H4 (cell line): ENCODE measurements around the gene KATNA1. TPM values are rescaled to one million over a fixed set of nuclear protein-coding genes. Genes with fewer than 3 reads are reported as not detected.
"Not testable (repeated sequence)": the region's sequence is repeated elsewhere in the genome, so short reads cannot be mapped to it uniquely, and the experiment has no call there.

Experiments
- DNase-seq: peaks from one replicate; pipeline ENCODE4 v3.0.0-alpha.2; 2015; ENCODE audit warnings: low spot score
- total RNA-seq: library from RNA; depleted of rRNA; stranded (reverse); fragments of >200 nt; shearing (Covaris generic); gene quantifications from 2 replicates; pipeline ENCODE4 v1.2.3, GENCODE V29; 2014; rRNA removed

The KATNA1 gene
- 11.8 and 15.3 TPM in 2 replicates for total RNA-seq

GRCh38 chr6:149648148-149649145, at the start of gene KATNA1:
KATNA1 (minus strand) TSS chr6:149648714; CDS start chr6:149638547, 10,167 bp downstream.
- DNase-seq: peak; percentile 68

GRCh38 chr6:149698175-149698574, 49.7 kb upstream of the KATNA1 start:
- no peak for DNase-seq

GRCh38 chr6:149696901-149697300, 48.4 kb upstream of the KATNA1 start:
- no peak for DNase-seq

DNA sequence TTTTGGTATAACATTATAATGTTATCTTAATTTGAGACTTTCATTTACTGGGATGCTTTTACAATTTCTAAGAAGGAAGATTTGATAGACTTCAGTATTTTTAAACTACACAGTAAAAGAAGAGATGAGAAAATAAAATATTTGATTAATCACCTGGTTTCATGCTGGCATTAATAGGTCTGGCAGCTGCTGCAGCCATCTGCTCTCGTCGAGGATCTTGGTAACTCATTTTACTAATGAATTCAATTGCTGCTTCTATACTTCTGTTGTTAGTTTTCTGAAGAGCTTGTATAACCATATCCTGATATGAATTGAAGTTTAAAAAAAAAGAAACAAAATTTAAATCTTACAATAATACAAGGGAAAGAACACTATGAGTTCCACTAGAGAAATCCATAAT, 46.4 kb upstream of the KATNA1 start:
- DNase-seq: no peak

DNA sequence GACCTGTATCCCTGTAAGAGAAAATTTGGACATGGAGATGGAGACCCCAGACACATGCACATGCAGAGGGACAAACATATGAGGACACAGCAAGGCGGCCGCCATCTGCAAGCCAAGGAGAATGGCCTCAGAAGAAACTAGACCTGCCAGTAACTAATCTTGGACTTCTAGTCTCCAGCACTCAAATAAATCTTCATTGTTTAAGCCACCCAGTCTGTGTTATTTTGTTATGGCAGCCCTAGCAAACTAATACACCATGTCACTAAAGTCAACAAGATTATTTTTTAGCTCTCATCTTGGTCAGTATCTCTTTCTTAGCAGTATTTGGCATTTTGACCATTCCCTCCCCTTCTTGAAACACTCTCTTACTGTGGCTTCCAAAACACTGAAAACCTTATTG, 42.7 kb upstream of the KATNA1 start:
- no peak for DNase-seq

DNA sequence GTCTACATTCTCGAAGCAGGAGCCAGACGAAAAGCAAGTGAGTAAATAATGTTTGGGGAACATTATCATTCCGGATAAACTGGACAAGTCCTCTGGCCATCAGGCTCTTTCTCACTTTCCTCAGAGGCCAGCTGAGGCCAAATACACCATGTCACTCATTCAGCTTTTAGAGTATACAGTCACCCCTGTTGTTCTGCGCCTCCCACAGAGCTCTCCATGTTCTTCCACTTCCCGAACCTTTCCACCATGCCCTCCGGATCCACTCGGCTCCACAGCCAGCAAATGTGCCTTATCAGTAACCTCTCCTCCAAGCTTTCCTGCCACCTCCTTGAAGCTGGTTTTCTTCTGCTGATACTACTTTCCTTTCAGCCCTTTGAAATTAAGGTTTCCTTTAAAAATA, 37.7 kb upstream of the KATNA1 start:
- no peak for DNase-seq

DNA sequence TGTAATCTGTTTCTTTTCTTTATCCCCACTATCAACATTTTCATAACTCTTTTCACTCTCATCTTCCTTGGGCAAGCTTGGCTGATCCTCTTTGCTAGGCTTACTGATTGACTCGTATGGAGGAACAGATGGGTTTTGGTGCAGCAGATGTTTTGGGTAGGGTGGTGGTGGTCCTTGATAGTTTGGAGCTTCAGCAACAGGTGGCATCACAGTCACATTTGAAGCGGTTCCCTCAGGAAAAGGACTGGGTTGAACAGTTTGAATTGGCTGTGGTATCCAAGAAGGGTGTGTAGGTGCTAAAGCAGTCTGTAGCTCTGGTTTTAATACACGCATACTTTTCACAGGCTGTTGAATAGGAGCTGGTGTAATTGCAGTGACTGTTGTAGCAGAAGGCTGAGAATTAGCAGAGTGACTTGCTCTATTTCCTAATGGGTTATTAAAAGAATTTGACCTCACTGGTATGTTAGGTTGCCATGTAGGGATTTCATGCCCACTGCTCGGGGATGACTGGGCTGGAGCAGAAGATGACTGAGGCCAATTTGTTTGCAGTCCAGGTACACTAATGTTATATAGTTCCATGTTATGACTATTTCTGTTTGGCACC, 34.8 kb upstream of the KATNA1 start:
- DNase-seq: no peak

GRCh38 chr6:149681845-149682244, 33.3 kb upstream of the KATNA1 start:
- DNase-seq: not testable (repeated sequence)

GRCh38 chr6:149681209-149681608, 32.7 kb upstream of the KATNA1 start:
- no peak for DNase-seq

- no peak for DNase-seq
Measured at GRCh38 chr6:149680503-149680902, 32.0 kb upstream of the KATNA1 start.

- not testable (repeated sequence) for DNase-seq
Measured at GRCh38 chr6:149672265-149672664, 23.8 kb upstream of the KATNA1 start.

- no peak for DNase-seq
Measured at GRCh38 chr6:149660028-149660427, 11.5 kb upstream of the KATNA1 start.

DNA sequence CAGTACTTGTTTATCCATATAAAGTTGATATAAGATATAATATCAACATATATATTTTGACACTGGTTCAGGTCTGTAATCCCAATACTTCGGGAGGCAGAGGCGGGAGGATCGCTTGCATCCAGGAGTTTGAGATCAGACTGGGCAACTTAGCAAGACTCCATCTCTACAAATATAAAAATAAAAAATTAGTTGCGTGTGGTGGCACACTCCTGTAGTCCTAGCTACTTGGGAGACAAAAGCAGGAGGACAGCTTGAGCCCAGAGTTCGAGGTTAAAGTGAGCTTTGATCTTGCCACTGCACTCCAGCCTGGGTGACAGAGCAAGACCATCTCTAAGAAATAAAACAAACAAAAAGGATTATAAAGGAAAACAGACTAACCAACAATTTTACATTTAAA, 8.9 kb upstream of the KATNA1 start:
- DNase-seq: no peak

- DNase-seq: no peak
Measured at GRCh38 chr6:149651056-149651455, 2.5 kb upstream of the KATNA1 start.

- DNase-seq: no peak
Measured at GRCh38 chr6:149646599-149646998, 1.9 kb downstream of the KATNA1 start.

DNA sequence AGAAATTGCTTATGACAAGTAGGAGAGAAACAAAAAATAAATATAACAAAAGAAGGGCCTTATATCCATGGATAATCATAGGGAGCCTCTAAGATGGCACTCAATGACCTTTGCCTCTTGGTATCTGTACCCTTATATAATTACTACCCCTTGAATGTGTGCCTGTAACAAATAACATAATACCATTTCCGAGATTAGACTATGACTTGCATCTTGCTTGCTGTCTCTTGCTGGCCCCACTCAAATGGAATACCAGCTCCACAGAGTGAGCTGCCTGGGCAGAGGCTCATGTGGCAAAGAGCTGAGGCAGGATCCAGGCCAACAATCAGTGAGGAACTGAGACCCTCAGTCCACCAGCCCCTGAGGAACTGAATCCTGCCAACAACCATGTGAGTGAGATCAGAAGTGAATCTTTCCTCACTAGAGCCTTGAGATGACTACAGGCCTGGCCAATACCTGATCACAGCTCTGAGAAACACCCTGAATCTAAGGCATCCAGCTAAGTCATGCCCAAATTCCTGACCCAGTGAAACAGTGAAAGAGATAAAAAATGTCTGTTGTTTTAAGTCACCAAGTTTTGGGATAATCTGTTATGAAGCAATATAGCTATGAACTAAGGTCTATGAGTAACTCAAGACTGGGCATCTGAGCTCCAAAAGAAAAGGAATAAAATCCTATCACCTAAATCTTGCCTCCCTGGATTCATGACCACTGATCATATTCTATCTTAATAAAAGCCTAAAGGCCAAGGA, 5.5 kb downstream of the KATNA1 start:
- no peak for DNase-seq

DNA sequence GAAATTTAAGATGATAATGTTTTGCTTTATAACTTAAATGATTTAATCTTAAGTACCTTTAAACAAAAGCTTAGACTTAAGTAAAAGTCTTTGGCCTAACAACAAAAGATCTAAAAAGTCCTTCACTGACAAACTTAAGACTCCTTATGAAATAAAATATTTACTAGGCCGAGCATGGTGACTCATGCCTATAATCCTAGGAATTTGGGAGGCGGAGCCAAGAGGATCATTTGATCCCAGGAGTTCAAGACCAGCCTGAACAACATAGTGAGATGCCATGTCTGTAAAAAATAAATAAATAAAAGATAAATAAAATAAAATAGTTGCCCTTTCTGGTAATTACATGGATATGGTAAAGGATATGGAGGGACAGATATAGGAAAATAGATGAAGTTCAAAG, 12.4 kb downstream of the KATNA1 start:
- DNase-seq: peak; percentile 29

- DNase-seq: no peak
Measured at GRCh38 chr6:149634315-149634714, 14.2 kb downstream of the KATNA1 start.

DNA sequence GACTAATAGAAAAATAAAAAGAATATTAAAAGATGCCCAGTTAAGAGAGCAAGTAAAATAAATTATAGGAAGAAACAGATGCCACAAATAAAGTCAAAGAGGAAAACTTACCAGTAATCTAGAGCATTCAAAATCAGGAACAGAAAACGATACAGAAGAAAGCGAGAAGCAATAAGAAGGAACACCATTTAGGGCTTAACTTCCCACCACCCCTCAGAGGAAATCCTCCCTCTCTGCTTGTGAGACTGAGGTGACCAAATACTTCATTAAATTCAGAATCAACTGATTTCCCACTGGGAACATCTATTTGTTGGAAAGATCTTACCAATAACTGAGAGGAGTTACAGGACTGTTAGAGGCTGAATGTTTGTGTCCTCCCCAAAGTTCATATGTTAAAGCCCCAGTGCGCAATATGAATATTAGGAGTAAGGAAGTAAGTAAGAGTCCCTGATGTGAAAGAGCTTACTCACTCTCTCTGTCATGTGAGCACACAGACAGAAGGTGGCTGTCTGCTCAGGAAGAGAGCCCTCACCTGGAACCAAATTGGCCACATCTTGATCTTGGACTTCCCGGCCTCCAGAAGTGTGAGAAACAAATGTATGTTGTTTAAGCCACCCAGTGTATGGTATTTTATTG, 19.5 kb downstream of the KATNA1 start:
- no peak for DNase-seq

DNA sequence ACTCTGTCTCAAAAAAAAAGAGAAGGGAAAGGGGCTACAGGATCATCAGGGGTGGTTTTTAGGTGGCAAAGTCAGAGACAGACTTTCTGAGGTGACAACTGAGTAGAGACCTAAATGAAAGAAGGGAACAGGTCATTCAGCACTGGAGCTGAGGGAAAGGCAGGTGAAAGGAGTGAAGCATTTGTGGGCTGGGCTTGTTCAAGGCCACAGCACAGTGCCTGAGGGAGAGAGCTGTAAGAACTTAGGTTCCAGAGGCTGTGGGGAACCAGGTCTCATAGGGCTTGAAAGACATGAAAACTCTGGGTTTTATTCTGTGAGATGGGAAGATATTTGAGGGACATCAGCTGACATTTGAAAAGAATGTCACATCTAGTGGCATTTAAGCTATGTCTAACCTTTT, 20.8 kb downstream of the KATNA1 start:
- DNase-seq: no peak

DNA sequence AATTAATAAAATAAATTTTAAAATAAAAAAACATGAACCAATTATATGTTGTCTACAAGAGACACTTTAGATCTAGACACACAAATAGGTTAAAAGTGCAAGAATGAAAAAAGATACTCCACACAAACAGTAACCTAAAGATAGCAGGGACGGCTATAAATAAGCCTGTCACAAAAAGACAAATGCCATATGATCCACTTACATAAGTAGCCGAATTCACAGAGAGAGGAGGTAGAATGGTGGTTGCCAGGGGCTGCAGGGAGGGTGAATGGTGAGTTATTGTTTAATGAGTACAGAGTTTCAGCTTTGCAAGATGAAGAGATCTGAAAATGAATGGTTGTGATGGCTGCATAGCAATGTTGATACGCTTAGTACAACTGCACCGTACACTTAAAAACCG, 32.7 kb downstream of the KATNA1 start:
- no peak for DNase-seq

DNA sequence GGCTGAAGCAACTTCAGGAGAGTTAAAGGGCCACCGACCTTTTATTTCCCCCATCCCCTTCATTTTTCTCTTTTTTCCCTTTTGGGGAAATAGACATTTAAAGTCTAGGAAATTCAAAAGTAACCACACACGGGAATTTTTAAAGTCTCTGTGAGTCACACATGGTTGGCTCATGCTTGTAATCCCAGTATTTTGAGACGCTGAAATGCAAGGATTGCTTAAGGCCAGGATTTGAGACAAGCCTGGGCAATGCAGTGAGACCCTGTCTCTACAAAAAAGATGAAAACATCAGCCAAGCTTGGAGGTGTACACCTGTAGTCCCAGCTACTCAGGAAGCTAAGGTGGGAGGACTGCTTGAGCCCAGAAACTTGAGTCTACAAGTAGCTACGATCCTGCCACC, 34.2 kb downstream of the KATNA1 start:
- no peak for DNase-seq
